ENCODE results near the gene COMMD7.
"Not testable (repeated sequence)": the region's sequence is repeated elsewhere in the genome, so short reads cannot be mapped to it uniquely, and the experiment has no call there.

COMMD7 gene

GRCh38 chr20:32777177-32777956, 34.1 kb upstream of the COMMD7 start:
- no peak for TF ChIP-seq ZNF274 (IDR thresholded peaks at IDR 0.05; ENCODE audit: low read depth, low read length)
- no peak overlapping the region for H3K4me3 ChIP-seq (ENCODE audit: low read length)

GRCh38 chr20:32775336-32775991, 32.2 kb upstream of the COMMD7 start:
- no peak overlapping the region for H3K4me3 ChIP-seq (ENCODE audit: low read length)
- no peak for TF ChIP-seq ZNF274 (IDR thresholded peaks at IDR 0.05; ENCODE audit: low read depth, low read length)

- no peak overlapping the region for H3K4me3 ChIP-seq (ENCODE audit: low read length)
- no peak for TF ChIP-seq ZNF274 (IDR thresholded peaks at IDR 0.05; ENCODE audit: low read depth, low read length)
These were observed 30.6 kb upstream of the COMMD7 start for GRCh38 chr20:32773855-32774254.

- H3K4me3 ChIP-seq (ENCODE audit: low read length): no peak overlapping the region
- TF ChIP-seq ZNF274 (IDR thresholded peaks at IDR 0.05; ENCODE audit: low read depth, low read length): no peak
These were observed 30.0 kb upstream of the COMMD7 start for GRCh38 chr20:32773223-32773622.

GRCh38 chr20:32772046-32772445, 28.8 kb upstream of the COMMD7 start:
- no peak overlapping the region for H3K4me3 ChIP-seq (ENCODE audit: low read length)
- TF ChIP-seq ZNF274 (IDR thresholded peaks at IDR 0.05; ENCODE audit: low read depth, low read length): no peak

GRCh38 chr20:32767418-32768198, 24.3 kb upstream of the COMMD7 start:
- TF ChIP-seq ZNF274 (IDR thresholded peaks at IDR 0.05; ENCODE audit: low read depth, low read length): no peak
- H3K4me3 ChIP-seq (ENCODE audit: low read length): no peak overlapping the region

- H3K4me3 ChIP-seq (ENCODE audit: low read length): not testable (repeated sequence)
These were observed 22.1 kb upstream of the COMMD7 start for GRCh38 chr20:32765230-32765875.

- TF ChIP-seq ZNF274 (IDR thresholded peaks at IDR 0.05; ENCODE audit: low read depth, low read length): no peak
- no peak overlapping the region for H3K4me3 ChIP-seq (ENCODE audit: low read length)
These were observed 21.0 kb upstream of the COMMD7 start for GRCh38 chr20:32764005-32764960.

- TF ChIP-seq ZNF274 (IDR thresholded peaks at IDR 0.05; ENCODE audit: low read depth, low read length): no peak
- peak overlapping the region; percentile 73 for H3K4me3 ChIP-seq (ENCODE audit: low read length)
These were observed 20.1 kb upstream of the COMMD7 start for GRCh38 chr20:32763202-32764004.

GRCh38 chr20:32762754-32763201, 19.5 kb upstream of the COMMD7 start:
- peak overlapping the region; percentile 73 for H3K4me3 ChIP-seq (ENCODE audit: low read length)
- no peak for TF ChIP-seq ZNF274 (IDR thresholded peaks at IDR 0.05; ENCODE audit: low read depth, low read length)

GRCh38 chr20:32761831-32762753, 18.8 kb upstream of the COMMD7 start, which contains the start of gene DNMT3B:
DNMT3B (plus strand) TSS chr20:32762385; CDS start chr20:32780324, 17,939 bp downstream.
- peak within 1 kb of the TSS; percentile 73 for H3K4me3 ChIP-seq (ENCODE audit: low read length)
- TF ChIP-seq ZNF274 (IDR thresholded peaks at IDR 0.05; ENCODE audit: low read depth, low read length): no peak
